ENCODE data around the gene CDH4. TPM values are rescaled to one million over a fixed set of nuclear protein-coding genes. Genes with fewer than 3 reads are reported as not detected.

The CDH4 gene
- total RNA-seq, 1 donor from 2014 or later, result 0.06 TPM

GRCh38 chr20:61561111-61561830 lies 309.2 kb downstream of the CDH4 start:
- TF ChIP-seq CTCF (IDR thresholded peaks at IDR 0.05), result no peak
- DNase-seq (no peak), ATAC-seq (no peak)
- Histone ChIP-seq H3K36me3 (no peaks in the 10 kb centered on the region), H3K9me3 (no peaks in the 10 kb centered on the region), H3K27ac (no peak overlapping the region), H3K4me3 (no peak overlapping the region), H3K4me1 (no peaks in the 10 kb centered on the region), H3K27me3 (ENCODE audit: low read depth) (no peaks in the 10 kb centered on the region)
- intact Hi-C loops (cut with DNase I), result no loop called here

GRCh38 chr20:61562491-61562890 lies 310.4 kb downstream of the CDH4 start:
- Histone ChIP-seq H3K9me3 (no peaks in the 10 kb centered on the region), H3K4me3 (no peak overlapping the region), H3K36me3 (no peaks in the 10 kb centered on the region), H3K4me1 (no peaks in the 10 kb centered on the region), H3K27ac (no peak overlapping the region), H3K27me3 (ENCODE audit: low read depth) (no peaks in the 10 kb centered on the region)
- DNase-seq (peak; percentile 6), ATAC-seq (no peak)
- TF ChIP-seq CTCF (IDR thresholded peaks at IDR 0.05), result no peak
- intact Hi-C loops (cut with DNase I), result no loop called here

DNA sequence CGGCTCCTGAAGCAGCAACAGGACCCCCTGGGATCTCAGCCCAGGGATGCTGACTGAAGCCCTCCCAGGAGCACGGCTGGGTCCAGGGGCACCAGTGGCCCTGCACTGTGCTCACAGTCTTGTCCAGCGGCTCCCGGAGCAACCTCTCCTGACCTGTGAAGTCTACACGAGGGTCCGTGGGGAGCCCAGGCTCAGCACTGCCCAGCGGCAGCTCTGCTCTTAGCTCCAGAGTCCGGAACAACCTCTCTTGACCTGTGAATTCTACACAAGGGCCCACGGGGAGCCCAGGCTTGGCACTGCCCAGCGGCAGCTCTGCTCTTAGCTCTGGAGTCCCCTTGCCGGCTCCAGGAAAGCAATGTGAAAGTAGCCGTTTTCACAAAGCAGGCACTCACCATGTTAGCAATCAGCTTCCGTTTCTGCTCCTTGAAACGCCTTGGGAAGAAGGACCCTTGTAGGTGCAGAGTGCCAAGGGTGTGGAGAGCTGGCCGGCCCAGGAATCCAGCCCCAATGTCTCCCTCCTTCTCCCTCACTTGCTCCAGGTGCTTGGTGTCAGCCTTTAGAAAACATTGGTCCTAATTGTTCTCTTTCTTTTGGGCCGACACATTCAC lies 310.9 kb downstream of the CDH4 start:
- ATAC-seq, result peak; percentile 51 to 62
- peak; percentile 40 for DNase-seq

GRCh38 chr20:61564628-61565027 lies 312.6 kb downstream of the CDH4 start:
- Histone ChIP-seq H3K4me3 (no peak overlapping the region), H3K36me3 (no peaks in the 10 kb centered on the region), H3K27me3 (ENCODE audit: low read depth) (no peaks in the 10 kb centered on the region), H3K4me1 (no peaks in the 10 kb centered on the region), H3K27ac (no peak overlapping the region), H3K9me3 (no peaks in the 10 kb centered on the region)
- no peak for DNase-seq
- no peak for TF ChIP-seq CTCF (IDR thresholded peaks at IDR 0.05)
- ATAC-seq, result no peak
- intact Hi-C loops (cut with DNase I), result no loop called here

More for the DNA sequence above, 310.9 kb downstream of the CDH4 start:
- Histone ChIP-seq H3K36me3 (no peaks in the 10 kb centered on the region), H3K4me1 (no peaks in the 10 kb centered on the region), H3K27me3 (ENCODE audit: low read depth) (no peaks in the 10 kb centered on the region), H3K4me3 (no peak overlapping the region), H3K9me3 (no peaks in the 10 kb centered on the region), H3K27ac (no peak overlapping the region)
- TF ChIP-seq CTCF (IDR thresholded peaks at IDR 0.05), result no peak
- intact Hi-C loops (cut with DNase I), result no loop called here

- ATAC-seq, result no peak
- no peaks in the 10 kb centered on the region for H3K27me3 ChIP-seq (ENCODE audit: low read depth)
- no peak overlapping the region for H3K4me3 ChIP-seq
- H3K36me3 ChIP-seq, result no peaks in the 10 kb centered on the region
- DNase-seq, result peak; percentile 27
- no peak overlapping the region for H3K27ac ChIP-seq
- no peaks in the 10 kb centered on the region for H3K9me3 ChIP-seq
- no peak for TF ChIP-seq CTCF (IDR thresholded peaks at IDR 0.05)
- no peaks in the 10 kb centered on the region for H3K4me1 ChIP-seq
- intact Hi-C loops (cut with DNase I), result no loop called here
Measured at GRCh38 chr20:61565791-61566190, 313.7 kb downstream of the CDH4 start.
